PC-3 (cell line): ENCODE data around the gene SLC47A1. TPM values are rescaled to one million over a fixed set of nuclear protein-coding genes. Genes with fewer than 3 reads are reported as not detected.

Source experiments
- ATAC-seq: fragments of 200-7000 bp; cut with Tn5 transposase; 2 replicates; pipeline ENCODE4 v1.9.1; 2020; ENCODE audit warnings: mild to moderate bottlenecking, moderate library complexity
- BruUV-seq: library from RNA; stranded (reverse); fragments of 400-500 nt; replicated peaks from 2 replicates; lab custom pipeline; 2021; lab: Mats Ljungman, UMichigan
- CTCF ChIA-PET: fragments of 300-600 bp; sonication (Branson Sonifier 250); formaldehyde crosslinking; loops from one replicate; lab custom pipeline; 2022; ENCODE audit warnings: antibody characterized with exemption; lab: Charles Lee
- POLR2A ChIA-PET: fragments of 300-600 bp; sonication (Branson Sonifier 250); formaldehyde crosslinking; loops from one replicate; lab custom pipeline; 2022; ENCODE audit warnings: antibody characterized with exemption; ENCODE audit not compliant: unreplicated experiment; lab: Charles Lee
- DNase-seq: peaks from one replicate; pipeline ENCODE4 v3.0.0-alpha.2; 2015
- H2AFZ ChIP-seq: fragments of 300-600 bp; sonication (generic); 2 replicates; pipeline ENCODE4 v1.6.0; 2016; ENCODE audit warnings: antibody characterized with exemption, low read length
- H3F3A ChIP-seq: fragments of 300-600 bp; sonication (generic); one replicate; pipeline ENCODE4 v1.6.0; 2017; ENCODE audit warnings: antibody characterized with exemption, low read length, control low read depth, mild to moderate bottlenecking; ENCODE audit not compliant: unreplicated experiment
- H3K27ac ChIP-seq: fragments of 300-600 bp; sonication (generic); 2 replicates; pipeline ENCODE4 v1.5.1; 2016; ENCODE audit warnings: mild to moderate bottlenecking, low read length
- H3K27me3 ChIP-seq: fragments of 300-600 bp; sonication (generic); 2 replicates; pipeline ENCODE4 v1.6.1; 2016; ENCODE audit warnings: low read length, mixed read lengths
- H3K36me3 ChIP-seq: fragments of 300-600 bp; sonication (generic); 2 replicates; pipeline ENCODE4 v1.6.1; 2016; ENCODE audit warnings: low read depth, mixed run types, low read length, mixed read lengths
- H3K4me1 ChIP-seq: fragments of 300-600 bp; sonication (generic); 2 replicates; pipeline ENCODE4 v1.5.1; 2016; ENCODE audit warnings: low read length; ENCODE audit not compliant: insufficient read depth
- H3K4me2 ChIP-seq: fragments of 300-600 bp; sonication (generic); 2 replicates; pipeline ENCODE4 v1.6.0; 2016; ENCODE audit warnings: low read length
- H3K4me3 ChIP-seq: fragments of 300-600 bp; sonication (generic); 2 replicates; pipeline ENCODE4 v1.5.1; 2016; ENCODE audit warnings: mild to moderate bottlenecking, low read length, mixed read lengths
- H3K79me2 ChIP-seq: fragments of 300-600 bp; sonication (generic); 2 replicates; pipeline ENCODE4 v1.6.1; 2017; ENCODE audit warnings: low read length, mixed read lengths
- H3K9ac ChIP-seq: fragments of 300-600 bp; sonication (generic); 2 replicates; pipeline ENCODE4 v1.6.0; 2016; ENCODE audit warnings: mild to moderate bottlenecking, low read length
- H3K9me2 ChIP-seq: fragments of 300-600 bp; sonication (generic); replicated peaks from 2 replicates; pipeline ENCODE4 v1.6.1; 2016; ENCODE audit warnings: mixed run types, low read length, mixed read lengths
- H3K9me3 ChIP-seq: fragments of 300-600 bp; sonication (generic); 2 replicates; pipeline ENCODE4 v1.6.1; 2016; ENCODE audit warnings: low read length, mixed read lengths
- H4K20me1 ChIP-seq: fragments of 300-600 bp; sonication (generic); 2 replicates; pipeline ENCODE4 v1.6.1; 2016; ENCODE audit warnings: low read length, mixed read lengths
- CTCF ChIP-seq: fragments of 300-600 bp; sonication (generic); conservative IDR thresholded peaks from 2 replicates; pipeline ENCODE4 v1.5.1; 2017; ENCODE audit warnings: antibody characterized with exemption, low read depth, mild to moderate bottlenecking, low read length
- EZH2 ChIP-seq: fragments of 300-600 bp; sonication (generic); IDR thresholded peaks from one replicate; pipeline ENCODE4 v1.6.1; 2017; ENCODE audit warnings: antibody characterized with exemption, mild to moderate bottlenecking, low read length; ENCODE audit not compliant: unreplicated experiment
- EZH2phosphoT487 ChIP-seq: fragments of 300-600 bp; sonication (generic); IDR thresholded peaks from 2 replicates; pipeline ENCODE4 v1.6.1; 2018; ENCODE audit warnings: mild to moderate bottlenecking, antibody characterized with exemption, low read length, borderline replicate concordance
- intact Hi-C: fragments of 100-400 bp; cut with micrococcal nuclease; formaldehyde crosslinking; loops from 2 replicates; pipeline ENCODE4 v1.9.0; 2023
- total RNA-seq: library from RNA; depleted of rRNA; stranded (reverse); fragments of >200 nt; gene quantifications from 2 replicates; pipeline ENCODE4 v1.2.3, GENCODE V29; 2014

The SLC47A1 gene
- total RNA-seq, 1 experiment from 2014 or later, result 0.15 TPM

- Histone ChIP-seq H3K4me1 (no peaks in the 10 kb centered on the region), H2AFZ (no peak overlapping the region), H3K4me3 (no peak overlapping the region), H4K20me1 (no peaks in the 10 kb centered on the region), H3K4me2 (no peak overlapping the region), H3K36me3 (no peaks in the 10 kb centered on the region), H3K9me2 (no peaks in the 10 kb centered on the region), H3F3A (no peaks in the 10 kb centered on the region), H3K27ac (no peak overlapping the region), H3K9ac (no peak overlapping the region), H3K27me3 (no peaks in the 10 kb centered on the region), H3K9me3 (no peaks in the 10 kb centered on the region), H3K79me2 (no peaks in the 10 kb centered on the region)
- DNase-seq (peak; percentile 60), ATAC-seq (peak; percentile 80)
- intact Hi-C loops, result no loop called here
- TF ChIP-seq EZH2phosphoT487, result no peak
- TF ChIP-seq EZH2, result no peak
- no peak for TF ChIP-seq CTCF
- POLR2A ChIA-PET, result no interaction called here
- BruUV-seq, result no TSS peak
- CTCF ChIA-PET, result interaction anchor here (0.6 kb wide), 1 partner anchor 29 kb away, joined by 3 read pairs; no protein-coding TSS in a partner anchor
These were observed 36.3 kb downstream of the SLC47A1 start for GRCh38 chr17:19569785-19570543.

- no peaks in the 10 kb centered on the region for H3K36me3 ChIP-seq
- BruUV-seq, result no TSS peak
- CTCF ChIA-PET, result no interaction called here
- POLR2A ChIA-PET, result no interaction called here
- no peaks in the 10 kb centered on the region for H3K27me3 ChIP-seq
- no peak overlapping the region for H3K27ac ChIP-seq
- no peaks in the 10 kb centered on the region for H3K9me3 ChIP-seq
- H3K9ac ChIP-seq, result no peak overlapping the region
- H2AFZ ChIP-seq, result no peak overlapping the region
- no peak overlapping the region for H3K4me2 ChIP-seq
- H3K79me2 ChIP-seq, result no peaks in the 10 kb centered on the region
- H4K20me1 ChIP-seq, result no peaks in the 10 kb centered on the region
- H3F3A ChIP-seq, result no peaks in the 10 kb centered on the region
- ATAC-seq, result no peak
- intact Hi-C loops, result no loop called here
- TF ChIP-seq EZH2 (no peak), EZH2phosphoT487 (no peak), CTCF (no peak)
- no peak overlapping the region for H3K4me3 ChIP-seq
- no peaks in the 10 kb centered on the region for H3K4me1 ChIP-seq
- H3K9me2 ChIP-seq, result no peaks in the 10 kb centered on the region
- DNase-seq, result no peak
These were observed 36.9 kb downstream of the SLC47A1 start for GRCh38 chr17:19570544-19571062.

- Histone ChIP-seq H3K27ac (no peak overlapping the region), H3K4me3 (no peak overlapping the region), H3F3A (no peaks in the 10 kb centered on the region), H3K9ac (no peak overlapping the region), H3K36me3 (no peaks in the 10 kb centered on the region), H3K4me2 (no peak overlapping the region), H4K20me1 (no peaks in the 10 kb centered on the region), H3K9me2 (no peaks in the 10 kb centered on the region), H3K27me3 (no peaks in the 10 kb centered on the region), H2AFZ (no peak overlapping the region), H3K9me3 (no peaks in the 10 kb centered on the region), H3K79me2 (no peaks in the 10 kb centered on the region), H3K4me1 (no peaks in the 10 kb centered on the region)
- ChIA-PET CTCF (no interaction called here), POLR2A (no interaction called here)
- ATAC-seq (no peak), DNase-seq (no peak)
- no TSS peak for BruUV-seq
- intact Hi-C loops, result no loop called here
- no peak for TF ChIP-seq EZH2phosphoT487
- no peak for TF ChIP-seq EZH2
- TF ChIP-seq CTCF, result no peak
These were observed 39.4 kb downstream of the SLC47A1 start for GRCh38 chr17:19573075-19573474.
